SH-SY5Y (cell line): ENCODE measurements around the gene FNDC3A.

Experiments used
- GATA2 ChIP-seq: IDR thresholded peaks from 2 replicates; pipeline ENCODE4 v1.6.1; 2011; ENCODE audit warnings: mild to moderate bottlenecking, low read depth, low read length
- GATA3 ChIP-seq: IDR thresholded peaks from 2 replicates; pipeline ENCODE4 v1.6.1; 2011; ENCODE audit warnings: low read depth, mild to moderate bottlenecking, low read length, moderate library complexity

FNDC3A gene

DNA sequence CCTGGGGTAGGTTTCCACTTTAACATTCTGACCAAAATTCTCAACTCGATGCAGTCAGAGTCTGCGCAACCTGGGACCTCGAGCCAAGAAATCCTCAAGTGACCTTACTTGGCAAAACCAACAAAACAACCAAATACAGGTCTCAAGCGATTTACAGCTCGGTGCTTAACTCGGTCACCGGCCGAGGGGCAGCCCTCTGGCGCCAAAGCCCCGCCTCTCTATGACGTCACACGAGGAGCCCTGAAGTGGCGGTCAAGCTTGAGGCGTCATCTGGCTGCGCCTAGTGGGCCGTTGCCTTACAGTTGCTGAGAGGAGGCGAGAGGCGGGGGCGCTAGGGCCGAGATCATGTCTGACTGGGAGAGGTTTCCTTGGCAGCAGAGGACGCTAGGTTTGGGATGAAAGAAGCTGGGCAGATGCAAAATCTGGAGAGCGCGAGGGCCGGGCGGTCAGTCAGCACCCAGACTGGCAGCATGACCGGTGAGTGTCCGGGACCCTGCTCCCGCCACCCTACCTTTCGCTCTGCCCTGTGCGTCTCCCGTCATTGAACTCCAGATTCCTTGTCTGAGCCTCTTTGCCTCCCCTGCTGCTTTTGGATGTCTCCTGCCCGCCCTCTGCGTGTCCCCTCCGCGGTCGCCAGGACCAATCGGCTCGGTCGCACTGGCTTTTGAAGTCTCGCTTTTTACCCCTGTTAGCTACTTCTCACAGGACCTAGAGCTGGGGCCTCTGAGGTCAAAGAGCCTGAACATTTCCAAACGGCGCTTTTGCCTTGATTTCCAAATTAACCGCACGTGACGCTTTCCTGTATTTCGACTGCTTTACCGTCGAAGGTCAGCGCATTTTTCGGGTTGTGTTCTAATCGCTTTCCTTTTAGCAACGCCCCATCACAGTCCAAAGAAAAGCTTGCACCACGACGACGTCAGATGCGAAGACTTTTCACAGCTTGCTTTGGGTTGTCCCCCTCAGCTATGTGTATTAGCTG lies 272.2 kb downstream of the FNDC3A start, which contains the start of gene CDADC1:
Gene CDADC1, plus strand, starts transcription at position 283 of the 979 bp plus-strand sequence. Its CDS starts 113 bp downstream, at position 396.
- TF ChIP-seq GATA3 (no peak), GATA2 (no peak)

DNA sequence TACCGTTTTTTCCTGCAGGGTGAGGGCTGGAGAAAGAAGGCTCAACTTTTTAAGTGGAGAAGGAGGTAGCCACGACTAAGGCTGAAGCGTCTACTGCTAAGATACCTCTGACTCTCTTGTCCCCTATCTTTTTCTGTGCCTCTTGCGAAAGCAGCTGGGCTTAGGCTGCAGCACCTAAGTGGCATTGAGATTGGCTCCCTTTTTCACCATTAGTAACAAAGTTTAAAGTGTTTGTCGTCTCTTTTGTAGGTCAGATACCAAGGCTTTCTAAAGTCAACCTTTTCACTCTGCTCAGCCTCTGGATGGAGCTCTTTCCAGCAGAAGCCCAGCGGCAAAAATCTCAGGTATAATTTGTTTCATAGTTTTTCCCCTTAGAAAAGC lies 272.9 kb downstream of the FNDC3A start:
- TF ChIP-seq GATA3 (no peak), GATA2 (no peak)

DNA sequence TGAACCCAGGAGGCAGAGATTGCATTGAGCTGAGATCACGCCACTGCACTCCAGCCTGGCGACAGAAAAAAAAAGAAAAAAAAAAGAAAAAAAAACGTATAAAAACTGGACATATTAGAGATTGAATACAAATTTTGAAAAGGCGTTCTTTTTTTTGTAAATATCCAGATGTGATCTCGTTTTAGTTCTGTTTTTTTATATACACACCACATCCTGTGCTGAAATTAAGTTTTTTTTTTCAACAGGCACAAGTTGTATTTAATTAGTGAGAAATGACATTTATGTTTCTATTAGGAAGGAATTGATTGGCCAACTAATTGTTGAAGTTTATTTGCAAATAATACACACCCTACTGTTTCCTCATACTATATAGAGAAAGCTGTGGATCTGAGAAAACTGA lies 275.6 kb downstream of the FNDC3A start:
- TF ChIP-seq GATA2 (no peak), GATA3 (no peak)

DNA sequence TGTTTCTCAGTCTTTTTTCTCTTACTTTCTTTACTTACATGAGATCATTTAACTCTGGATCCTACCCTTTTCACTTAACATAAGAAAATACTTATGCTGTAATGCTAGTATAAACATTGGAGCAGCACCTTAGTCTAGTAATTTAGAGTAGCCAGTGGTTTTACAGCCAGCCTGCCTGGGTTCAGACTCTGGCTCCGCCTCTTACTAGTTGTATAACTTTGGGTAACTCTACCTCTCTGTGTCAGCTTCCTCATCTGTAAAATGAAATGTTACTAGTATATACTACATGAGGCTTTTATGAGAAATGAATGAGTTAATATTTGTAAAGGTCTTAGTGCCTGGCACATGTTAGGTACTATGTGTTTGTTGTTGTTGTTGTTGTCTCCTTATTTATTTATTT lies 277.6 kb downstream of the FNDC3A start:
- TF ChIP-seq GATA2 (no peak), GATA3 (no peak)

DNA sequence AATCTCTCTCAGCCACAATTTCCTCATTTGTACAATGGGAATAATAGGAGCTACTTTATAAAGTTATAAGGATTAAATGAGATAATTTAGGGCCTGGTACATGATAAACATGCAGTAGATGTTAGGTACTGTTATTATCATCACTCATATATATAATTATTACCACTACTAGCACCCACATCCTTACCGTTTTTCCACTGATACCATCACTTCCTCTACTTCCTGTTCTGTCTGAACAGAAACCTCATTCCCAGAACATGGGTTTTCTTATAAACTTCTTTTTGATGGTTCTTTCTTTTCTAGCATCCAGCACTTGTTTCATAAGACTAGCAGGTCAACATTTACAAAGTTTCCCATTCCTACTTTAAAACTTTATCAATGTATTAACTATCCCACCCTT lies 278.3 kb downstream of the FNDC3A start:
- TF ChIP-seq GATA2 (no peak), GATA3 (no peak)

DNA sequence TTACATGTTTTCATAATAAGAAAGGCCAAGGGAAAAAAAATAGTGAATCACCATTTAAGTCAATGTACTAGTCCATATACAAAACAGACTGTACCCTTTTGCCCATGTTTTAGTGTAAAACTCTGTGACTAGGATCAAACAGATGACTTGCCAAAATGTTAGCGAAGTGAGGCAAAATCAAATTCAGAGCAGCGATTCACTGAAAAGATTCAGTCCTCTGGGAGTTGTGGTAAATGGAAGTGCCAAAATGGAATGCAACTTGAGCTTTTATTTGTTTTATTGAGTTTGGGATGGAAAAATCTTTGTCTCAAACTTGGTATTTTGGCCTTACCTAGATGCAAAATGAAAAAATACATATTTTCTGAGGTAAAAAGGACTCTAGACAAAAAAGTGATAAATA lies 281.1 kb downstream of the FNDC3A start:
- no peak for TF ChIP-seq GATA3
- TF ChIP-seq GATA2 = no peak

DNA sequence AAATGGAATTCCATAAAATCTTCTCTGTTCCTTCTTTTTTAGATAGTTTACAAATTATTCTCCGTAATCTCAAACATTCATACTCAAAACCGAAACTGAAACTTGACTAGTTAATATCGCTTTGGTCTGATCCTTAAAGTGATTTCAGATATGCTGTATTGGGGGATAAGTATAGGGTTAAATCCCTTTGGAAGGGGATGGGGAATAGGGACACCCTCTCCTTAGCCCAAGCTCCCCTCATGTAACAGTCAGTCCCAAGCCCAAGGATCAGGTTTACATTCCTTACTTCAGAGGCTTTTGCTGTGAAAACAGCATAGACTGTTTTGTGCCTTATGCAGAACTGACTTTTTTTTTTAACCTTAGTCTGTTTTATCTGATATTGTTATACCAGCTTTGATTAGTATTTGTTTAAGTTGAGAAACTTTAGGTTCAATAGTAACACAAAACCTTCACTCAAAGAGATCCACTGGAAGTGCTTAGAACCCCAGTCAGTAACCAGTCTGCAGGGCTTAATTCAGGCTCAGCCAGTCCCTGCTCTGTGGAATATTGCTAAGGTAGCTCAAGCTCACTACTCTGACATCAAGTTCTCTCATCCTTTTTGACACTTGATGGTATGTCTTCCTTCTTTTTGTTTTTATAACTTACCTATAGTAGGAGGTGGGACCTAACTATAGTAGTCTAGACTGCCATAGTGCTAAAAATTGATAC lies 282.5 kb downstream of the FNDC3A start:
- TF ChIP-seq GATA3 (no peak), GATA2 (no peak)
